Chondrocyte (in vitro differentiated cells): ENCODE measurements around the gene ISM1. TPM values are rescaled to one million over a fixed set of nuclear protein-coding genes. Genes with fewer than 3 reads are reported as not detected.

Experiments
- DNase-seq: peaks from one replicate; pipeline ENCODE4 v3.0.0; 2021; ENCODE audit warnings: mixed read lengths, low spot score
- H3K27ac Mint-ChIP-seq: one replicate; pipeline ENCODE4 v1.8.0; 2021; ENCODE audit warnings: mild to moderate bottlenecking, moderate library complexity, mixed read lengths; ENCODE audit not compliant: unreplicated experiment
- H3K27me3 Mint-ChIP-seq: 2 replicates; pipeline ENCODE4 v1.8.0; 2021; ENCODE audit warnings: low read depth, mixed read lengths
- H3K36me3 Mint-ChIP-seq: 2 replicates; pipeline ENCODE4 v1.8.0; 2021; ENCODE audit warnings: low read depth, mixed read lengths
- H3K4me1 Mint-ChIP-seq: 2 replicates; pipeline ENCODE4 v1.8.0; 2021; ENCODE audit warnings: low read depth, mild to moderate bottlenecking, mixed read lengths
- H3K4me3 Mint-ChIP-seq: one replicate; pipeline ENCODE4 v1.8.0; 2021; ENCODE audit warnings: mild to moderate bottlenecking, moderate library complexity, mixed read lengths; ENCODE audit not compliant: unreplicated experiment
- H3K9me3 Mint-ChIP-seq: 2 replicates; pipeline ENCODE4 v1.8.0; 2021; ENCODE audit warnings: low read depth, mixed read lengths
- long read RNA-seq: library from polyadenylated mRNA; stranded (forward); transcript quantifications from one replicate; pipeline ENCODE4 v2.0.0, GENCODE V29; 2021
- total RNA-seq: library from RNA; stranded (reverse); gene quantifications from 3 replicates; pipeline ENCODE4 v1.2.1, GENCODE V29; 2021
- TF ChIP-seq, protein P1 (sequence below): fragments of 200-600 bp; sonication (generic); IDR thresholded peaks from 2 replicates; pipeline ENCODE4 v1.5.0; 2021; ENCODE audit warnings: antibody characterized with exemption, mild to moderate bottlenecking, moderate library complexity

ISM1 gene
- 0.31 to 1.2 TPM (median 0.97 TPM) in 3 replicates for total RNA-seq
- long read RNA-seq: 0 reads

DNA sequence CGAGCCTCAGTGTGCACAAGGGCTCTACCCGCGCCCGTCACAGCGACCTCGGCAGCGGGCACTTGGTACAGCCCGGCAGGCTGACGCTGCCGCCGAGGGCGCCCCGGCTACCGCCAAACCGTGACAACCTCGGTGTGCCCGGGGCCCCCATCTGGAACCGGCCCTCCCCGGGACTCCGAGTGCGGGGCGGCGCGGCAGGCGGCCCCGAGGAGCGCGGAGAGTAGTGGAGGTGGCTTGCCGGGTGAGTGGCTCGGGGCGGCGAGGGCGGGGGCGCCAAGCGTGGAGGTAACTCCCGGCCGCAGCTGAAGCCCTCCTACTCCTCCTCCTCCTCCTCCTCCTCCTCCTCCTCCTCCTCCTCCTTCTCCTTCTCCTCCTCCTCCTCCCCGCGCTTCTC, at the start of gene ISM1:
TSS of gene ISM1 (plus strand) at position 371 of the 394 bp plus-strand sequence. CDS start 503 bp downstream, outside the sequence.
- no peaks in the 10 kb centered on the region for H3K36me3 Mint-ChIP-seq
- H3K4me1 Mint-ChIP-seq: peaks cover 16% of the 10 kb centered on the region
- no peak for DNase-seq
- H3K9me3 Mint-ChIP-seq: no peaks in the 10 kb centered on the region
- peak within 1 kb of the TSS; percentile 75 for H3K4me3 Mint-ChIP-seq
- no peak within 1 kb of the TSS for H3K27ac Mint-ChIP-seq
- TF ChIP-seq, protein P1, sequence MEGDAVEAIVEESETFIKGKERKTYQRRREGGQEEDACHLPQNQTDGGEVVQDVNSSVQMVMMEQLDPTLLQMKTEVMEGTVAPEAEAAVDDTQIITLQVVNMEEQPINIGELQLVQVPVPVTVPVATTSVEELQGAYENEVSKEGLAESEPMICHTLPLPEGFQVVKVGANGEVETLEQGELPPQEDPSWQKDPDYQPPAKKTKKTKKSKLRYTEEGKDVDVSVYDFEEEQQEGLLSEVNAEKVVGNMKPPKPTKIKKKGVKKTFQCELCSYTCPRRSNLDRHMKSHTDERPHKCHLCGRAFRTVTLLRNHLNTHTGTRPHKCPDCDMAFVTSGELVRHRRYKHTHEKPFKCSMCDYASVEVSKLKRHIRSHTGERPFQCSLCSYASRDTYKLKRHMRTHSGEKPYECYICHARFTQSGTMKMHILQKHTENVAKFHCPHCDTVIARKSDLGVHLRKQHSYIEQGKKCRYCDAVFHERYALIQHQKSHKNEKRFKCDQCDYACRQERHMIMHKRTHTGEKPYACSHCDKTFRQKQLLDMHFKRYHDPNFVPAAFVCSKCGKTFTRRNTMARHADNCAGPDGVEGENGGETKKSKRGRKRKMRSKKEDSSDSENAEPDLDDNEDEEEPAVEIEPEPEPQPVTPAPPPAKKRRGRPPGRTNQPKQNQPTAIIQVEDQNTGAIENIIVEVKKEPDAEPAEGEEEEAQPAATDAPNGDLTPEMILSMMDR: peak; percentile 33
- H3K27me3 Mint-ChIP-seq: peaks cover 55% of the 10 kb centered on the region

GRCh38 chr20:13173201-13173600, 47.9 kb upstream of the ISM1 start:
- TF ChIP-seq, protein P1: no peak
- DNase-seq: no peak
- Mint-ChIP-seq H3K4me3 (no peak overlapping the region), H3K36me3 (peaks cover 2% of the 10 kb centered on the region), H3K9me3 (peaks cover 22% of the 10 kb centered on the region), H3K4me1 (no peaks in the 10 kb centered on the region), H3K27me3 (peaks cover 11% of the 10 kb centered on the region), H3K27ac (no peak overlapping the region)

DNA sequence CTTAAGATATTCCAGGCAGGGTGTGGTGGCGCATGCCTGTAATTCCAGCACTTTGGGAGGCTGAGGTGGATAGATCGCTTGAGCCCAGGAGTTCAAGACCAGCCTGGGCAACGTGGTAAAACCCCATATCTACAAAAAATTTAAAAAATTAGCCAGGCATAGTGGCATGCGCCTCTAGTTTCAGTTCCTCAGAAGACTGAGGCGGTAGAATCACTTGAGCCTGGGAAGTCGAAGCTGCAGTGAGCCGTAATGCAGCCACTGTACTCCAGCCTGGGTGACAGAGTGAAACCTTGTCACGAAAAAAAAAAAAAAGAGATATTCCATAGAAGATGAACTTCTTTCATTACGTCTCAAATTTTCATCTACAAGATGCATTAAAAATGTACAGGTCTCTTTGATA, 46.7 kb upstream of the ISM1 start:
- no peak overlapping the region for H3K27ac Mint-ChIP-seq
- H3K9me3 Mint-ChIP-seq: peaks cover 19% of the 10 kb centered on the region
- no peak for DNase-seq
- TF ChIP-seq, protein P1: no peak
- H3K36me3 Mint-ChIP-seq: peaks cover 2% of the 10 kb centered on the region
- no peaks in the 10 kb centered on the region for H3K4me1 Mint-ChIP-seq
- no peak overlapping the region for H3K4me3 Mint-ChIP-seq
- H3K27me3 Mint-ChIP-seq: peaks cover 11% of the 10 kb centered on the region

GRCh38 chr20:13180986-13181889, 39.8 kb upstream of the ISM1 start:
- no peak for DNase-seq
- Mint-ChIP-seq H3K9me3 (peaks cover 20% of the 10 kb centered on the region), H3K4me3 (no peak overlapping the region), H3K36me3 (peaks cover 2% of the 10 kb centered on the region), H3K27ac (no peak overlapping the region), H3K4me1 (no peaks in the 10 kb centered on the region), H3K27me3 (peaks cover 17% of the 10 kb centered on the region)
- TF ChIP-seq, protein P1: no peak

DNA sequence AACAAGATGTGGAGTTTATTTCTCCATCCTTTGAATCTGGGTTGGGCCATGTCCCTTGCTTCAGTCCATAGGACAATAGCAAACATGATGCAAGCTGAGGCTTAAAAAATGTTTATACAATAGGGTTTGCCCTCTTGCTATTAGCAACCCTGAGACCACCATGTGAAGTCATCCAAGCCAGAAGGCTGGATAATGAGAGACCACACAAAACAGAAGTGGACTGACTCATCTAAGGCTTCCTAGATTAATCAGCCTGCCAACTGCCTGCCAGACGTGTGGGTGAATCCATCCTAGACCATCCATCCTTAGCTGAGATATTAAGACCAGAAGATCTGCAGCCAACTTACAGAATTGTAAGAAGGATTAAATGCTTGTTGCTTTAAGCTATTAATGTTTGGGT, 38.1 kb upstream of the ISM1 start:
- no peak overlapping the region for H3K4me3 Mint-ChIP-seq
- peaks cover 13% of the 10 kb centered on the region for H3K9me3 Mint-ChIP-seq
- no peak for DNase-seq
- peaks cover 11% of the 10 kb centered on the region for H3K27me3 Mint-ChIP-seq
- TF ChIP-seq, protein P1: no peak
- no peak overlapping the region for H3K27ac Mint-ChIP-seq
- H3K4me1 Mint-ChIP-seq: no peaks in the 10 kb centered on the region
- H3K36me3 Mint-ChIP-seq: peaks cover 4% of the 10 kb centered on the region
